HepG2 (cell line): ENCODE data around the gene DCST2. TPM values are rescaled to one million over a fixed set of nuclear protein-coding genes. Genes with fewer than 3 reads are reported as not detected.
A peak's percentile ranks its signal among the peaks of the same experiment; 100 is the strongest.

Experiments
- BRCA1 ChIP-seq: sonication (generic); formaldehyde crosslinking; IDR thresholded peaks from 2 replicates; pipeline ENCODE4 v1.4.0; 2020; ENCODE audit warnings: missing genetic modification reagents
- CREM ChIP-seq, 2 experiments: sonication (generic) in 1 of 2; formaldehyde crosslinking in 1 of 2; IDR thresholded peaks; 2 replicates each; pipeline versions ENCODE4 v1.4.0 to v1.6.1; 2016 to 2020; ENCODE audit warnings: antibody characterized with exemption in 1 of 2, mild to moderate bottlenecking in 1 of 2, missing genetic modification reagents in 1 of 2
- DDIT3 ChIP-seq: sonication (generic); formaldehyde crosslinking; IDR thresholded peaks from 2 replicates; pipeline ENCODE4 v1.4.0; 2020; ENCODE audit warnings: mild to moderate bottlenecking, missing genetic modification reagents
- E2F5 ChIP-seq: sonication (generic); formaldehyde crosslinking; conservative IDR thresholded peaks from 2 replicates; pipeline ENCODE4 v1.4.0; 2020; ENCODE audit warnings: missing genetic modification reagents
- GZF1 ChIP-seq: sonication (generic); formaldehyde crosslinking; IDR thresholded peaks from 2 replicates; pipeline ENCODE4 v1.5.1; 2020; ENCODE audit warnings: mild to moderate bottlenecking, missing genetic modification reagents
- JDP2 ChIP-seq: sonication (generic); formaldehyde crosslinking; IDR thresholded peaks from 2 replicates; pipeline ENCODE4 v1.8.1; 2022; ENCODE audit warnings: missing genetic modification reagents, borderline replicate concordance
- KDM4B ChIP-seq: sonication (generic); formaldehyde crosslinking; IDR thresholded peaks from 2 replicates; pipeline ENCODE4 v1.4.0; 2020; ENCODE audit warnings: missing genetic modification reagents
- MAFK ChIP-seq, 2 experiments: IDR thresholded peaks in 1 of 2; conservative IDR thresholded peaks in 1 of 2; 2 replicates each; pipeline ENCODE4 v1.6.1; 2011; ENCODE audit warnings: improper control_type of control experiment in 2 of 2, low read length in 2 of 2
- MTERF4 ChIP-seq: sonication (generic); formaldehyde crosslinking; IDR thresholded peaks from 2 replicates; pipeline ENCODE4 v1.8.0; 2023; ENCODE audit warnings: mild to moderate bottlenecking, missing genetic modification reagents
- MYPOP ChIP-seq: sonication (generic); formaldehyde crosslinking; IDR thresholded peaks from 2 replicates; pipeline ENCODE4 v1.8.1; 2023; ENCODE audit warnings: mild to moderate bottlenecking, moderate library complexity, missing genetic modification reagents
- NBN ChIP-seq: fragments of 450-650 bp; conservative IDR thresholded peaks from 2 replicates; pipeline ENCODE4 v1.6.1; 2017
- NFRKB ChIP-seq: fragments of 450-650 bp; IDR thresholded peaks from 2 replicates; pipeline ENCODE4 v1.6.1; 2017
- PAXIP1 ChIP-seq: sonication (generic); formaldehyde crosslinking; conservative IDR thresholded peaks from 2 replicates; pipeline ENCODE4 v1.4.0; 2020; ENCODE audit warnings: mild to moderate bottlenecking, missing genetic modification reagents, moderate library complexity
- RFX3 ChIP-seq: IDR thresholded peaks from 2 replicates; pipeline ENCODE4 v1.6.1; 2016; ENCODE audit warnings: missing biosample characterization, missing genetic modification reagents
- ZKSCAN5 ChIP-seq: sonication (generic); formaldehyde crosslinking; IDR thresholded peaks from 2 replicates; pipeline ENCODE4 v1.5.1; 2020; ENCODE audit warnings: mild to moderate bottlenecking, missing genetic modification reagents
- ZMYM3 ChIP-seq: sonication (generic); formaldehyde crosslinking; IDR thresholded peaks from 2 replicates; pipeline ENCODE4 v1.5.1; 2020; ENCODE audit warnings: mild to moderate bottlenecking, missing genetic modification reagents
- ZNF138 ChIP-seq: sonication (generic); formaldehyde crosslinking; IDR thresholded peaks from 2 replicates; pipeline ENCODE4 v1.5.0; 2020; ENCODE audit warnings: mild to moderate bottlenecking, low read depth, missing genetic modification reagents
- ZNF34 ChIP-seq: sonication (generic); formaldehyde crosslinking; IDR thresholded peaks from 2 replicates; pipeline ENCODE4 v1.4.0; 2020; ENCODE audit warnings: mild to moderate bottlenecking, missing genetic modification reagents, borderline replicate concordance
- ZNF432 ChIP-seq: sonication (generic); formaldehyde crosslinking; IDR thresholded peaks from 2 replicates; pipeline ENCODE4 v1.5.0; 2020; ENCODE audit warnings: missing genetic modification reagents, mild to moderate bottlenecking, borderline replicate concordance
- ZNF570 ChIP-seq: sonication (generic); formaldehyde crosslinking; IDR thresholded peaks from 2 replicates; pipeline ENCODE4 v1.4.0; 2020; ENCODE audit warnings: mild to moderate bottlenecking, missing genetic modification reagents, borderline replicate concordance
- ZNF709 ChIP-seq: sonication (generic); formaldehyde crosslinking; IDR thresholded peaks from 2 replicates; pipeline ENCODE4 v1.5.0; 2020; ENCODE audit warnings: mild to moderate bottlenecking, missing genetic modification reagents
- ZNF740 ChIP-seq: sonication (generic); formaldehyde crosslinking; IDR thresholded peaks from 2 replicates; pipeline ENCODE4 v1.4.0; 2020; ENCODE audit warnings: missing genetic modification reagents
- ZSCAN30 ChIP-seq: sonication (generic); formaldehyde crosslinking; IDR thresholded peaks from 2 replicates; pipeline ENCODE4 v1.5.0; 2020; ENCODE audit warnings: mild to moderate bottlenecking, missing genetic modification reagents
- polyA plus RNA-seq, 8 experiments: library from polyadenylated mRNA; depleted of rRNA in 3 of 8; stranded (reverse) in 7 of 8; unstranded in 1 of 8; fragments of >200 nt; fragmentation: Illumina TruSeq in 4 of 8; extraction: Trizol in 4 of 8; gene quantifications; 2 replicates each; pipeline versions ENCODE4 v1.2.1 to v1.2.3, GENCODE V29; 2011 to 2016; ENCODE audit warnings: low read depth in 4 of 8, missing spikeins in 1 of 8, mixed read lengths in 1 of 8; ENCODE audit not compliant: insufficient read depth in 1 of 8
- total RNA-seq, 5 experiments: library from RNA; depleted of rRNA; stranded (reverse); fragments of >200 nt; fragmentation: Illumina TruSeq; extraction: Trizol; gene quantifications; 2 replicates each; pipeline ENCODE4 v1.2.3, GENCODE V29; 2016; ENCODE audit warnings: low read depth in 1 of 5

The DCST2 gene
- total and polyA plus RNA-seq, 2 of the 13 experiments (the other 11 are each of a cell fraction or from before 2014, with no cell fraction given): 0.74 TPM; not detected in 1

GRCh38 chr1:154999571-155000410 is 33.8 kb downstream of the DCST2 start (continued):
- TF ChIP-seq ZNF740 (no peak), MAFK (conservative IDR thresholded peaks at IDR 0.05 in 1 of 2, IDR thresholded peaks at IDR 0.05 in 1 of 2; ENCODE audit: low read length in 2 of 2) (0 out of 4 replicates have a peak, but pooled peaks of 1 of the 2 experiments have one; percentile 1), GZF1 (CRISPR knock-in tag) (no peak), ZNF432 (CRISPR knock-in tag) (no peak), ZSCAN30 (no peak), ZMYM3 (CRISPR knock-in tag) (no peak), DDIT3 (CRISPR knock-in tag) (no peak), NFRKB (no peak), ZNF709 (CRISPR knock-in tag) (peak; percentile 28; the same call in 1 of the 2 replicates), ZNF570 (CRISPR knock-in tag) (no peak), ZNF138 (CRISPR knock-in tag) (no peak), KDM4B (no peak), E2F5 (CRISPR knock-in tag) (no peak), RFX3 (CRISPR knock-in tag) (no peak), CREM (IDR thresholded peaks at IDR 0.05) (no peak), CREM (CRISPR knock-in tag; IDR thresholded peaks at IDR 0.05) (no peak), MTERF4 (CRISPR knock-in tag) (peak; percentile 62; the same call in 1 of the 2 replicates), JDP2 (CRISPR knock-in tag) (no peak), NBN (no peak), BRCA1 (CRISPR knock-in tag) (no peak), ZNF34 (no peak), MYPOP (CRISPR knock-in tag) (peak; percentile 24; the same call in 1 of the 2 replicates), ZKSCAN5 (CRISPR knock-in tag) (no peak), PAXIP1 (CRISPR knock-in tag) (peak; percentile 72)
